HepG2 (cell line): ENCODE measurements around the gene ULK4. TPM values are rescaled to one million over a fixed set of nuclear protein-coding genes. Genes with fewer than 3 reads are reported as not detected.

Source experiments
- CC2D1A ChIP-seq: sonication (generic); formaldehyde crosslinking; IDR thresholded peaks from 2 replicates; pipeline ENCODE4 v1.8.1; 2023; ENCODE audit warnings: mild to moderate bottlenecking, missing genetic modification reagents
- FOXJ3 ChIP-seq: sonication (generic); formaldehyde crosslinking; IDR thresholded peaks from 2 replicates; pipeline ENCODE4 v1.4.0; 2020; ENCODE audit warnings: missing genetic modification reagents, mild to moderate bottlenecking, borderline replicate concordance
- HDAC1 ChIP-seq: sonication (generic); formaldehyde crosslinking; IDR thresholded peaks from 2 replicates; pipeline ENCODE4 v1.5.1; 2020; ENCODE audit warnings: mild to moderate bottlenecking, missing genetic modification reagents
- HDAC2 ChIP-seq: sonication (generic); formaldehyde crosslinking; IDR thresholded peaks from 2 replicates; pipeline ENCODE4 v1.4.0; 2020; ENCODE audit warnings: missing genetic modification reagents
- HNF1A ChIP-seq, 2 experiments: sonication (generic) in 1 of 2; formaldehyde crosslinking in 1 of 2; IDR thresholded peaks; 2 replicates each; pipeline versions ENCODE4 v1.4.0 to v1.6.1; 2016 to 2020; ENCODE audit warnings: borderline replicate concordance in 1 of 2, low read depth in 1 of 2, mild to moderate bottlenecking in 1 of 2, missing genetic modification reagents in 1 of 2
- MLX ChIP-seq: IDR thresholded peaks from 2 replicates; pipeline ENCODE4 v1.6.1; 2016
- NFIC ChIP-seq: IDR thresholded peaks from 2 replicates; pipeline ENCODE4 v1.6.1; 2012; ENCODE audit warnings: mild to moderate bottlenecking, low read length, inconsistent platforms
- RBM39 ChIP-seq: fragments of 200-400 bp; formaldehyde crosslinking; IDR thresholded peaks from one replicate; pipeline ENCODE4 v1.6.1; 2018; ENCODE audit warnings: antibody characterized with exemption, mild to moderate bottlenecking, low read depth, low read length; ENCODE audit not compliant: poor library complexity, severe bottlenecking
- THAP11 ChIP-seq: IDR thresholded peaks from 2 replicates; pipeline ENCODE4 v1.6.1; 2016; ENCODE audit warnings: missing biosample characterization, missing genetic modification reagents
- ZFY ChIP-seq: sonication (generic); formaldehyde crosslinking; IDR thresholded peaks from 2 replicates; pipeline ENCODE4 v1.4.0; 2020; ENCODE audit warnings: missing genetic modification reagents
- ZNF143 ChIP-seq: sonication (generic); formaldehyde crosslinking; IDR thresholded peaks from 2 replicates; pipeline ENCODE4 v1.4.0; 2020; ENCODE audit warnings: missing genetic modification reagents
- ZNF337 ChIP-seq: sonication (generic); formaldehyde crosslinking; IDR thresholded peaks from 2 replicates; pipeline ENCODE4 v1.5.1; 2020; ENCODE audit warnings: missing genetic modification reagents, low read depth, mild to moderate bottlenecking, borderline replicate concordance
- ZNF768 ChIP-seq: sonication (generic); formaldehyde crosslinking; IDR thresholded peaks from 2 replicates; pipeline ENCODE4 v1.4.0; 2020; ENCODE audit warnings: missing genetic modification reagents
- polyA plus RNA-seq, 8 experiments: library from polyadenylated mRNA; depleted of rRNA in 3 of 8; stranded (reverse) in 7 of 8; unstranded in 1 of 8; fragments of >200 nt; fragmentation: Illumina TruSeq in 4 of 8; extraction: Trizol in 4 of 8; gene quantifications; 2 replicates each; pipeline versions ENCODE4 v1.2.1 to v1.2.3, GENCODE V29; 2011 to 2016; ENCODE audit warnings: low read depth in 4 of 8, missing spikeins in 1 of 8, mixed read lengths in 1 of 8; ENCODE audit not compliant: insufficient read depth in 1 of 8
- total RNA-seq, 5 experiments: library from RNA; depleted of rRNA; stranded (reverse); fragments of >200 nt; fragmentation: Illumina TruSeq; extraction: Trizol; gene quantifications; 2 replicates each; pipeline ENCODE4 v1.2.3, GENCODE V29; 2016; ENCODE audit warnings: low read depth in 1 of 5
- TF ChIP-seq, protein P1 (sequence below): sonication (generic); formaldehyde crosslinking; IDR thresholded peaks from 2 replicates; pipeline ENCODE4 v1.4.0; 2020; ENCODE audit warnings: missing genetic modification reagents
- TF ChIP-seq, protein P2 (sequence below): sonication (generic); formaldehyde crosslinking; IDR thresholded peaks from 2 replicates; pipeline ENCODE4 v1.4.0; 2020; ENCODE audit warnings: missing genetic modification reagents, borderline replicate concordance
- TF ChIP-seq, protein P3 (sequence below): sonication (generic); formaldehyde crosslinking; IDR thresholded peaks from 2 replicates; pipeline ENCODE4 v1.9.0; 2022; ENCODE audit warnings: missing genetic modification reagents, mild to moderate bottlenecking, borderline replicate concordance
- TF ChIP-seq, protein P4 (sequence below): IDR thresholded peaks from 2 replicates; pipeline ENCODE4 v1.6.1; 2018; ENCODE audit warnings: missing genetic modification reagents, mild to moderate bottlenecking, missing compliant biosample characterization

The ULK4 gene
- total and polyA plus RNA-seq, 2 of the 13 experiments (the other 11 are each of a cell fraction or from before 2014, with no cell fraction given), result 6.7 to 11.8 TPM

- TF ChIP-seq, protein P1, sequence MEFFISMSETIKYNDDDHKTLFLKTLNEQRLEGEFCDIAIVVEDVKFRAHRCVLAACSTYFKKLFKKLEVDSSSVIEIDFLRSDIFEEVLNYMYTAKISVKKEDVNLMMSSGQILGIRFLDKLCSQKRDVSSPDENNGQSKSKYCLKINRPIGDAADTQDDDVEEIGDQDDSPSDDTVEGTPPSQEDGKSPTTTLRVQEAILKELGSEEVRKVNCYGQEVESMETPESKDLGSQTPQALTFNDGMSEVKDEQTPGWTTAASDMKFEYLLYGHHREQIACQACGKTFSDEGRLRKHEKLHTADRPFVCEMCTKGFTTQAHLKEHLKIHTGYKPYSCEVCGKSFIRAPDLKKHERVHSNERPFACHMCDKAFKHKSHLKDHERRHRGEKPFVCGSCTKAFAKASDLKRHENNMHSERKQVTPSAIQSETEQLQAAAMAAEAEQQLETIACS, result no peak
- peak; percentile 71 for TF ChIP-seq NFIC
- TF ChIP-seq, protein P2, sequence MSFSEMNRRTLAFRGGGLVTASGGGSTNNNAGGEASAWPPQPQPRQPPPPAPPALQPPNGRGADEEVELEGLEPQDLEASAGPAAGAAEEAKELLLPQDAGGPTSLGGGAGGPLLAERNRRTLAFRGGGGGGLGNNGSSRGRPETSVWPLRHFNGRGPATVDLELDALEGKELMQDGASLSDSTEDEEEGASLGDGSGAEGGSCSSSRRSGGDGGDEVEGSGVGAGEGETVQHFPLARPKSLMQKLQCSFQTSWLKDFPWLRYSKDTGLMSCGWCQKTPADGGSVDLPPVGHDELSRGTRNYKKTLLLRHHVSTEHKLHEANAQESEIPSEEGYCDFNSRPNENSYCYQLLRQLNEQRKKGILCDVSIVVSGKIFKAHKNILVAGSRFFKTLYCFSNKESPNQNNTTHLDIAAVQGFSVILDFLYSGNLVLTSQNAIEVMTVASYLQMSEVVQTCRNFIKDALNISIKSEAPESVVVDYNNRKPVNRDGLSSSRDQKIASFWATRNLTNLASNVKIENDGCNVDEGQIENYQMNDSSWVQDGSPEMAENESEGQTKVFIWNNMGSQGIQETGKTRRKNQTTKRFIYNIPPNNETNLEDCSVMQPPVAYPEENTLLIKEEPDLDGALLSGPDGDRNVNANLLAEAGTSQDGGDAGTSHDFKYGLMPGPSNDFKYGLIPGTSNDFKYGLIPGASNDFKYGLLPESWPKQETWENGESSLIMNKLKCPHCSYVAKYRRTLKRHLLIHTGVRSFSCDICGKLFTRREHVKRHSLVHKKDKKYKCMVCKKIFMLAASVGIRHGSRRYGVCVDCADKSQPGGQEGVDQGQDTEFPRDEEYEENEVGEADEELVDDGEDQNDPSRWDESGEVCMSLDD (CRISPR knock-in tag), result no peak
- TF ChIP-seq ZNF143 (CRISPR knock-in tag), result peak; percentile 77
- no peak for TF ChIP-seq ZNF337 (CRISPR knock-in tag)
- TF ChIP-seq CC2D1A (CRISPR knock-in tag), result no peak
- TF ChIP-seq HDAC1, result 0 out of 2 replicates have a peak, but pooled peaks have one; percentile 36
- peak; percentile 61 for TF ChIP-seq MLX (CRISPR knock-in tag)
- peak; percentile 71 for TF ChIP-seq HDAC2 (CRISPR knock-in tag)
- TF ChIP-seq ZNF768, result peak; percentile 44; the same call in 1 of the 2 replicates
- TF ChIP-seq ZFY, result peak; percentile 48
- TF ChIP-seq, protein P3, sequence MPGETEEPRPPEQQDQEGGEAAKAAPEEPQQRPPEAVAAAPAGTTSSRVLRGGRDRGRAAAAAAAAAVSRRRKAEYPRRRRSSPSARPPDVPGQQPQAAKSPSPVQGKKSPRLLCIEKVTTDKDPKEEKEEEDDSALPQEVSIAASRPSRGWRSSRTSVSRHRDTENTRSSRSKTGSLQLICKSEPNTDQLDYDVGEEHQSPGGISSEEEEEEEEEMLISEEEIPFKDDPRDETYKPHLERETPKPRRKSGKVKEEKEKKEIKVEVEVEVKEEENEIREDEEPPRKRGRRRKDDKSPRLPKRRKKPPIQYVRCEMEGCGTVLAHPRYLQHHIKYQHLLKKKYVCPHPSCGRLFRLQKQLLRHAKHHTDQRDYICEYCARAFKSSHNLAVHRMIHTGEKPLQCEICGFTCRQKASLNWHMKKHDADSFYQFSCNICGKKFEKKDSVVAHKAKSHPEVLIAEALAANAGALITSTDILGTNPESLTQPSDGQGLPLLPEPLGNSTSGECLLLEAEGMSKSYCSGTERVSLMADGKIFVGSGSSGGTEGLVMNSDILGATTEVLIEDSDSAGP (CRISPR knock-in tag), result peak; percentile 36; the same call in 1 of the 2 replicates
- TF ChIP-seq RBM39, result no peak
- TF ChIP-seq, protein P4, sequence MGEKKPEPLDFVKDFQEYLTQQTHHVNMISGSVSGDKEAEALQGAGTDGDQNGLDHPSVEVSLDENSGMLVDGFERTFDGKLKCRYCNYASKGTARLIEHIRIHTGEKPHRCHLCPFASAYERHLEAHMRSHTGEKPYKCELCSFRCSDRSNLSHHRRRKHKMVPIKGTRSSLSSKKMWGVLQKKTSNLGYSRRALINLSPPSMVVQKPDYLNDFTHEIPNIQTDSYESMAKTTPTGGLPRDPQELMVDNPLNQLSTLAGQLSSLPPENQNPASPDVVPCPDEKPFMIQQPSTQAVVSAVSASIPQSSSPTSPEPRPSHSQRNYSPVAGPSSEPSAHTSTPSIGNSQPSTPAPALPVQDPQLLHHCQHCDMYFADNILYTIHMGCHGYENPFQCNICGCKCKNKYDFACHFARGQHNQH (CRISPR knock-in tag), result peak; percentile 68; the same call in 1 of the 2 replicates
- peak; percentile 29; the same call in 1 of the 2 replicates for TF ChIP-seq FOXJ3
- TF ChIP-seq THAP11 (CRISPR knock-in tag), result peak; percentile 44; the same call in 1 of the 2 replicates
- peak; percentile 25; the same call in 1 of the 2 replicates for TF ChIP-seq HNF1A (IDR thresholded peaks at IDR 0.05; ENCODE audit: low read depth)
- peak; percentile 36; the same call in 1 of the 2 replicates for TF ChIP-seq HNF1A (CRISPR knock-in tag; IDR thresholded peaks at IDR 0.05; ENCODE audit: borderline replicate concordance)
These were observed 696.1 kb downstream of the ULK4 start (continued) for GRCh38 chr3:41265823-41266273.
